ENCODE data around the gene ZEB1.

The ZEB1 gene

DNA sequence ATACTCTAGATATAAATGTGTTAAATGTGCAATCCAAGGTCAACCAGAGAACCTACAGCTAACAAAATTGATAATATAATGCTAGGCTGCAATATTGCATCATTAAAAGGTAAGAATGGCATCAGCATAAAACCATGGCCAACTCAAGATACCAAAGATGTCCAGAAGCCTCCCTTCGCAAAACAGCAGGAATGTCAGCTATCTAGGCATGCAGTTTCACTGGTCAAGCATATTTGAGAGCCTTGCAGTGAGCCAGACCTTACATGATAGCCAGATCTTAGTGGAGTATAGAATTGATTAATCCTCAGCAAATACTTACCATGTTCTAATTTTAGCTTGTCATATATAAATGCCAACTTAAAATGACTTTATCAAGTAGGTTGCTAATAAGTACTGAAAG lies 138.8 kb downstream of the ZEB1 start:
- Histone ChIP-seq H3K27me3 (ENCODE audit: control insufficient read depth, insufficient read depth, low read length) (no peaks in the 10 kb centered on the region), H3K9ac (ENCODE audit: low read length) (no peak overlapping the region), H3K27ac (ENCODE audit: low read depth, low read length) (no peak overlapping the region), H3K4me1 (ENCODE audit: control insufficient read depth, insufficient read depth, low read length) (peaks cover 9% of the 10 kb centered on the region), H3K4me3 (ENCODE audit: low read length) (no peak overlapping the region), H3K36me3 (ENCODE audit: control insufficient read depth, insufficient read depth, low read length) (peaks cover 3% of the 10 kb centered on the region)

DNA sequence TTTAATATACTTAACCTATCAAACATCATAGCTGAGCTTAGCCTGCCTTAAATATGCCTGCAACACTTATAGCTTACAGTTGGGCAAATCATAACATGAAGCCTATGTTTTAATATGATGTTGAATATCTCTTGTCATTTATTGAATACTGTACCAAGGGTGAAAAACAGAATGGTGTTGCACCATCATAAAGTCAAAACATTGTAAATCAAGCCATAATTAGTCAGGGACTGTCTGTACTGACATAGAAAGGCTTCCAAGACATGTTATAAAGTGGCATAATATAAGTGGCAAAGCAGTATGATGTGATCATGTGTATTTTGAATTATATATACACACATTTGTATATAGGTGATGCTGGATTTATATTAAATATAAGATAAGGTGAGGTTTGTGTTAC lies 140.0 kb downstream of the ZEB1 start:
- peaks cover 9% of the 10 kb centered on the region for H3K4me1 ChIP-seq (ENCODE audit: control insufficient read depth, insufficient read depth, low read length)
- H3K27me3 ChIP-seq (ENCODE audit: control insufficient read depth, insufficient read depth, low read length): no peaks in the 10 kb centered on the region
- H3K27ac ChIP-seq (ENCODE audit: low read depth, low read length): no peak overlapping the region
- H3K9ac ChIP-seq (ENCODE audit: low read length): no peak overlapping the region
- peaks cover 3% of the 10 kb centered on the region for H3K36me3 ChIP-seq (ENCODE audit: control insufficient read depth, insufficient read depth, low read length)
- H3K4me3 ChIP-seq (ENCODE audit: low read length): no peak overlapping the region

DNA sequence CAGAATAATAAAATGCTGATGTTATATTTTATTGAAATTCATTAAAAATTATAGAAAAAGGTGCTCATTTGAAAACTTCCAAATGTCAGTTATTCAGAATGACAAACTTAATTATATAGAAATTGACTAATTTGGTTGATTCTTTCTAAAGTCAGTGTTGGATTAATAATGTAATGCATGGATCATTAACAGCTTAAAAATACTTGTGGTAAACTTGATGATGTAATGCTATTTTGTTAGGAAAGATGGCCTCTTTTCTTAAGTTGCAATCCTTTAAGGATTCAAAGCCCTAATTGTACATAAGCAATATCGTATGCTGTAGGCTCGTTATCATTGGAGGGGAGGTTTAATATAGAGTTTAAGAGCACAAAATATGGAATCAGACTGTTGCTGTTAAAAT lies 141.2 kb downstream of the ZEB1 start:
- no peaks in the 10 kb centered on the region for H3K27me3 ChIP-seq (ENCODE audit: control insufficient read depth, insufficient read depth, low read length)
- peaks cover 3% of the 10 kb centered on the region for H3K36me3 ChIP-seq (ENCODE audit: control insufficient read depth, insufficient read depth, low read length)
- H3K9ac ChIP-seq (ENCODE audit: low read length): no peak overlapping the region
- H3K4me3 ChIP-seq (ENCODE audit: low read length): no peak overlapping the region
- no peak overlapping the region for H3K27ac ChIP-seq (ENCODE audit: low read depth, low read length)
- H3K4me1 ChIP-seq (ENCODE audit: control insufficient read depth, insufficient read depth, low read length): peaks cover 9% of the 10 kb centered on the region

DNA sequence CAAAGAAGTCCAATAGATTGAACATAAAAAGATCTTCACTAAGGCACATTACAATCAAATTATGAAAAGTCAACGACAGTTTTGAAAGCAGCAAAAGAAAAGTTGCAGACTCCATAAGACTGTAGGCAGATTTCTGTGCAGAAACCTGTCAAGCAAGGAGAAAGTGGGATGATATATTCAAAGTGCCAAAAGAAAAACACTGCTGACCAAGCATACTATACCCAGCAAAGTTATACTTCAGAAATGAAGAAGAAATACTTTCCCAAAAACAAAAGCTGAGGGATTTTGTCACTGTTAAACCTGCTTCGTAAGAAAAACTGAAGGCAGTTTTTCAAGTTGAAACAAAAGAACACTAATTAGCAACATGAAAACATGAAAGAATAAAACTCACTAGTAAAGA lies 145.5 kb downstream of the ZEB1 start:
- Histone ChIP-seq H3K27me3 (ENCODE audit: control insufficient read depth, insufficient read depth, low read length) (no peaks in the 10 kb centered on the region), H3K9ac (ENCODE audit: low read length) (no peak overlapping the region), H3K27ac (ENCODE audit: low read depth, low read length) (no peak overlapping the region), H3K4me1 (ENCODE audit: control insufficient read depth, insufficient read depth, low read length) (no peaks in the 10 kb centered on the region), H3K4me3 (ENCODE audit: low read length) (no peak overlapping the region), H3K36me3 (ENCODE audit: control insufficient read depth, insufficient read depth, low read length) (peaks cover 9% of the 10 kb centered on the region)

DNA sequence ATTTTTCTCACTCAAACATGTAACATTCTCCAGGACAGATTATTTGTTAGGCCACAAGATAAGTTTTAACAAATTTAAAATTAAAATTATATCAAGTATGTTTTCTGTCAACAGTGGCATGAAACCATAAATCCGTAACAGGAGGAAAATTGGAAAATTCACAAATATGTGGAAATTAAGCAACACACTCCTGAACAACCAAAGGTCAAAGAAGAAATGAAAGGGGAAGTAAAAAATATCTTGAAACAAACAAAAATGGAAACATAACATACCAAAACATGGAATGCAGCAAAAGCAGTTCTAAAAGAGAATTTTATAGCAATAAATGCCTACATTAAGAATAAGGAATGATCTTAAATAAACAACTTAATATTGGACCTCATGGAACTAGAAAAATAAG lies 147.3 kb downstream of the ZEB1 start:
- Histone ChIP-seq H3K27ac (ENCODE audit: low read depth, low read length) (no peak overlapping the region), H3K36me3 (ENCODE audit: control insufficient read depth, insufficient read depth, low read length) (peaks cover 9% of the 10 kb centered on the region), H3K4me1 (ENCODE audit: control insufficient read depth, insufficient read depth, low read length) (no peaks in the 10 kb centered on the region), H3K9ac (ENCODE audit: low read length) (no peak overlapping the region), H3K27me3 (ENCODE audit: control insufficient read depth, insufficient read depth, low read length) (no peaks in the 10 kb centered on the region), H3K4me3 (ENCODE audit: low read length) (no peak overlapping the region)

DNA sequence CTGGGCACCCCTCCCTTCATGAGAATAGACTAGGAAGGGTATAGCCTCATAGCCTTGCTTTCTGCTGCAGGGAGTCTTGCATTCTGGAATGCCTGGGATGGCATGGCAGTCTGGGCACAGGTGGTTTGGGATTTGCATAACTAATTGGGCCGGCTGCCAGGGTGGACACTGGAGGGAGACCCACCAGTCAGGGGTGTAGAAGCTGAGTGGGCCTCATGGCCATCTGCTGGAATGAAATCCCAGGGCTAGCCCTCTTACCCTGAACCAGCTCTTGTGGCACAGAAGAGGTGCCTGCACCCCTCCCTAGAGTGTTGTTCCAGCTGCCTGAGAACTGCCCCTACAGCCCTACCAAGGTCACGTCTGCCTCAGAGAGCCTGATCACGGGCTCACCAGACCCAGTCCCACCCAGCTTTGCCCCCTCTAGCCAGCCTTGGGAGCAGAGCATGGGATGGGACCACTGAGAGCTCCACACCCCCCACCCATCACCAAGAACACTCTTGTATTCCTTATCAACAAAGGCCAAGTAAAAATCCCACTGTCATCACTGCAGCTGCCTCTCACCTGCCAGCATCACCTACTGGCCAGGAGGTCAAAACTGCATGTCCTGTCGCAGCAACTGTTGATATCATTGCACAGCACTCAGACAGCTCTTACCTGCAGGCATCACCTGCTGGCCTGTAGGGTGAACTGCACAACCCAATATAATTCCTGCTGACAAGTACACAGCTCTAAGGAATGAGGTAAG lies 148.9 kb downstream of the ZEB1 start:
- Histone ChIP-seq H3K4me3 (ENCODE audit: low read length) (no peak overlapping the region), H3K27me3 (ENCODE audit: control insufficient read depth, insufficient read depth, low read length) (no peaks in the 10 kb centered on the region), H3K27ac (ENCODE audit: low read depth, low read length) (no peak overlapping the region), H3K9ac (ENCODE audit: low read length) (no peak overlapping the region), H3K36me3 (ENCODE audit: control insufficient read depth, insufficient read depth, low read length) (peaks cover 6% of the 10 kb centered on the region), H3K4me1 (ENCODE audit: control insufficient read depth, insufficient read depth, low read length) (no peaks in the 10 kb centered on the region)

DNA sequence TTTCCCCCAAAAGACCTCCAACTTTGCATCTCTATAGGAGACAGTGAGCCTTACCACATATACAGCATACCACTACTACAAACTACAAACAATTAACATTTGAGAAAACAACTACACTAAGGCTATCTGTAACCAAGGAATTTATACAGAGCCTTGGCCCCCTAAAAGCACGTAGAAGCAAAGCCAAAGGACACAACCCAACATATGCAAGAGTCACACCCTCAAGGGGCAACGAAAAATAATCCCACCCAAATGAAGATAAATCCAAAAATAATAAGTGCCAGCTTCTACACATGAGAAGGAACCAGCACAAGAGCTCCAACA lies 149.5 kb downstream of the ZEB1 start:
- no peaks in the 10 kb centered on the region for H3K4me1 ChIP-seq (ENCODE audit: control insufficient read depth, insufficient read depth, low read length)
- H3K36me3 ChIP-seq (ENCODE audit: control insufficient read depth, insufficient read depth, low read length): peaks cover 6% of the 10 kb centered on the region
- no peak overlapping the region for H3K4me3 ChIP-seq (ENCODE audit: low read length)
- no peak overlapping the region for H3K27ac ChIP-seq (ENCODE audit: low read depth, low read length)
- H3K27me3 ChIP-seq (ENCODE audit: control insufficient read depth, insufficient read depth, low read length): no peaks in the 10 kb centered on the region
- no peak overlapping the region for H3K9ac ChIP-seq (ENCODE audit: low read length)

DNA sequence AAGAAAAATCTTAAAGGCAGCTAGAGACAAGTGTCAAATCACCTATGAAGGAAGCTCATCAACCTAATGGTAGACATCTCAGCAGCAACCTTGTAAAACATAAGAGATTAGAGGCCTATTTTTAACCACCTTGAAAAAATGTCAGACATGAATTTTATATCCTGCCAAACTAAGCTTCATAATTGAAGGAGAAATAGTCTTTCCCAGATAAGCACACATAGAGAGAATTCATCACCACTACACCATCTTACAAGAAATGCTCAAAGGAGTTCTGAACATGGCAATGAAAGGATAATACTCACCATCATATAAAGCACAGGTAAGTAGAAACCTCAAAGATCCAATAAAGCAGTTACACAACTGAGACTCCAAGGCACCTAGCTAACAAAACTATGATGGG lies 156.5 kb downstream of the ZEB1 start:
- H3K4me3 ChIP-seq (ENCODE audit: low read length): no peak overlapping the region
- H3K4me1 ChIP-seq (ENCODE audit: control insufficient read depth, insufficient read depth, low read length): no peaks in the 10 kb centered on the region
- H3K27me3 ChIP-seq (ENCODE audit: control insufficient read depth, insufficient read depth, low read length): no peaks in the 10 kb centered on the region
- no peaks in the 10 kb centered on the region for H3K36me3 ChIP-seq (ENCODE audit: control insufficient read depth, insufficient read depth, low read length)
- no peak overlapping the region for H3K9ac ChIP-seq (ENCODE audit: low read length)
- H3K27ac ChIP-seq (ENCODE audit: low read depth, low read length): no peak overlapping the region

DNA sequence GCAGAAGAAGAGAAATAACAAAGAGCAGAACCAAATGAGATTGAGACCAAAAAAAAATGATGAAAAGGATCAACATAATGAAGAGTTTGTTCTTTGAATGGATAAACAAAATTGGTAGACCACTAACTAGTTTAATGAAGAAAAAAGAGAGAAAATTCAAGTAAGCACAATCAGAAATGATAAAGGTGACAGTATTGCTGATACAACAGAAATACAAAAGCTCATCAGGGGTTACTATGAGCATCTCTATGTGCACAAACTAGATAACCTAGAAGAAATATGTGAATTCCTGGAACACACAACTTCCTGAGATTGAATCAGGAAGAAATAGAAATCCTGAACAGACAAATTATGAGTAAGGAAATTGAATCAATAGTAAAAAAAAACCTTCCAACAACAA lies 157.1 kb downstream of the ZEB1 start:
- no peak overlapping the region for H3K4me3 ChIP-seq (ENCODE audit: low read length)
- no peaks in the 10 kb centered on the region for H3K27me3 ChIP-seq (ENCODE audit: control insufficient read depth, insufficient read depth, low read length)
- no peak overlapping the region for H3K27ac ChIP-seq (ENCODE audit: low read depth, low read length)
- H3K4me1 ChIP-seq (ENCODE audit: control insufficient read depth, insufficient read depth, low read length): no peaks in the 10 kb centered on the region
- H3K9ac ChIP-seq (ENCODE audit: low read length): no peak overlapping the region
- no peaks in the 10 kb centered on the region for H3K36me3 ChIP-seq (ENCODE audit: control insufficient read depth, insufficient read depth, low read length)

DNA sequence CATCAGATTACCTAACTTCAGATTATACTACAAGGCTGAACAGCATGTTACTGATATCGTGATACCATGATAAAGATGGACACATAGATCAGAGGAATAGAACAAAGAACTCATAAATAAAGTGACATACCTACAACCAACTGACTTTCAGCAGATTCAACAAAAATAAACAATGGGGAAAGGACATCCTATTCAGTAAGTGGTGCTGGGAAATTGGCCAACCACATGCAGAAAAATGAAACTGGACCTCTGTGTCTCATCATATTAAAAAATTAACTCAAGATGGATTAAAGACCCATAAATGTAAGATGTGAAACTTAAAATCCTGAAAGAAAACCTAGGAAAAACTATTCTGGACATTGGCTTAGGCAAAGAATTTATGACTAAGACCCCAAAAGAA lies 158.6 kb downstream of the ZEB1 start:
- H3K4me1 ChIP-seq (ENCODE audit: control insufficient read depth, insufficient read depth, low read length): no peaks in the 10 kb centered on the region
- no peaks in the 10 kb centered on the region for H3K27me3 ChIP-seq (ENCODE audit: control insufficient read depth, insufficient read depth, low read length)
- H3K4me3 ChIP-seq (ENCODE audit: low read length): no peak overlapping the region
- H3K9ac ChIP-seq (ENCODE audit: low read length): no peak overlapping the region
- H3K27ac ChIP-seq (ENCODE audit: low read depth, low read length): no peak overlapping the region
- no peaks in the 10 kb centered on the region for H3K36me3 ChIP-seq (ENCODE audit: control insufficient read depth, insufficient read depth, low read length)

DNA sequence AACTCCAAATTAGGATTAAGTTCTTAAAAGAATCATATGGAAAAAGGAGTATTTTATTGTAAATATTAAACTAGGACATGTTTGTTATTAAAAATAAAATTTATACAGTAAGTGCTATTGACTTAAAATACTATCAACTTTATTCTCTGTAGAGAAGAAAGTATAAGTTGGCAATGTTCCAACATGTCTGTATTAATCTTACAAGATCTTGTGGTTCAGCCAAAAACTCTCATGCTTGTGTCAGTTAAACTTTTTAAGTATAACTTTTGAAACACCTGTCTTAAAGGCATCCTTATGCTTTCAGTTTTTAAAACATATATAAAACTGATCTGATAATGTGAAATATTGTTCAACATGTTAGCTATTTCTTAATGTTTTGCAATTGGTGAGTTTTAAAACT lies 160.7 kb downstream of the ZEB1 start:
- Histone ChIP-seq H3K4me3 (ENCODE audit: low read length) (no peak overlapping the region), H3K9ac (ENCODE audit: low read length) (no peak overlapping the region)

DNA sequence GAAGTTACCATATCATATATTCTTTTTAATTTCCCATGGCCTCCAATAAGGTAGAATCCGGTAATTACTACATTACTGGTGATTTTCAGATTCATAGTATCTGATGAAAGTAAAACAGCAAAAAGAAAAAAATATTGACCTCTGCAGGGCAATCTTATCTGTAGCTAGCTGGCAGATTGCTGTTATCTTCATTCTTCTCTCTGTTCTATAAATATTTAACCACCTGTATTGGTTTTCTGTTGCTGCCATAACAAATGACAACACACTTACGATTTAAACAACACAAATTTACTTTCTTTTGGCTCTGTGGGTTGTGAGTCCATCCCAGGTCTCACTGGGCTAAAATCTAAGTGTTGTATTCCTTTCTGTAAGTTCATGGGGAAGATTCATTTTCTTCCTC lies 164.5 kb downstream of the ZEB1 start:
- no peaks in the 10 kb centered on the region for H3K4me1 ChIP-seq (ENCODE audit: control insufficient read depth, insufficient read depth, low read length)
- H3K9ac ChIP-seq (ENCODE audit: low read length): no peak overlapping the region
- no peak overlapping the region for H3K27ac ChIP-seq (ENCODE audit: low read depth, low read length)
- H3K36me3 ChIP-seq (ENCODE audit: control insufficient read depth, insufficient read depth, low read length): no peaks in the 10 kb centered on the region
- no peak overlapping the region for H3K4me3 ChIP-seq (ENCODE audit: low read length)
- no peaks in the 10 kb centered on the region for H3K27me3 ChIP-seq (ENCODE audit: control insufficient read depth, insufficient read depth, low read length)

More for the DNA sequence above, 160.7 kb downstream of the ZEB1 start:
- no peaks in the 10 kb centered on the region for H3K4me1 ChIP-seq (ENCODE audit: control insufficient read depth, insufficient read depth, low read length)
- no peaks in the 10 kb centered on the region for H3K36me3 ChIP-seq (ENCODE audit: control insufficient read depth, insufficient read depth, low read length)
- no peak overlapping the region for H3K27ac ChIP-seq (ENCODE audit: low read depth, low read length)
- no peaks in the 10 kb centered on the region for H3K27me3 ChIP-seq (ENCODE audit: control insufficient read depth, insufficient read depth, low read length)

DNA sequence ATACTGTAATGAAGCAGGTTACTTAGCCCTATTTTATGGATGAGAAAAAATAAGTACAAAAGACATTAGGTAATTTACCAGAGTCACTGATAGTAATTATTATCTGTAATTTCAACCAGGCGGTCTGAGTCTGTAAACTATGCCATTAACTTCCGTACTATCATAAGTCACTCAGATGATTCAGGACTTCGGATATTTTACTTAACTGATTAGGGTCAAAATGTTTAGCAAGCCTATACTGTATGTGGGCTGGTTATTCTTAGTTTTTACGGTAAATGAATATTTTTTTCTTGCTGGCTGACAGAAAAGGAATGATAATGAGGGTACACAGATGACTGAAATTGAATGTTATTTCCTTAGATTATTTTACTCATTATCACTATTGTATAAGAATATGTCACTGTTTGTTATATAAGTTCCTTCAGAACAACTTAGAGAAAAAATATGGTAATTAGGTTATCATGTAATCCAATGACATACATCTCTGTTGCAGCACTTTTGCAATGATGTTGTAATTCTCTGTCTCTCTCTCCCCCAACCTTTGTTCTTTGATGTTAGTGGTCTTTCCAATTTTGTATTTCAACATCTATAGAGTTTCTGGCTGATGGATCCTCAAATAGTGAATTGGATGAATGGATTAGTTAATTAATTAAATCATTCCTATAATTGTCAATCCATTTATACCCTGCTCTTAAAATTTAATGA lies 165.6 kb downstream of the ZEB1 start:
- Histone ChIP-seq H3K9ac (ENCODE audit: low read length) (no peak overlapping the region), H3K27me3 (ENCODE audit: control insufficient read depth, insufficient read depth, low read length) (no peaks in the 10 kb centered on the region), H3K4me3 (ENCODE audit: low read length) (no peak overlapping the region), H3K27ac (ENCODE audit: low read depth, low read length) (no peak overlapping the region), H3K4me1 (ENCODE audit: control insufficient read depth, insufficient read depth, low read length) (no peaks in the 10 kb centered on the region), H3K36me3 (ENCODE audit: control insufficient read depth, insufficient read depth, low read length) (no peaks in the 10 kb centered on the region)

All from rectal smooth muscle tissue (tissue), 1 donor.